ENCODE results near the gene UFC1.

The UFC1 gene

DNA sequence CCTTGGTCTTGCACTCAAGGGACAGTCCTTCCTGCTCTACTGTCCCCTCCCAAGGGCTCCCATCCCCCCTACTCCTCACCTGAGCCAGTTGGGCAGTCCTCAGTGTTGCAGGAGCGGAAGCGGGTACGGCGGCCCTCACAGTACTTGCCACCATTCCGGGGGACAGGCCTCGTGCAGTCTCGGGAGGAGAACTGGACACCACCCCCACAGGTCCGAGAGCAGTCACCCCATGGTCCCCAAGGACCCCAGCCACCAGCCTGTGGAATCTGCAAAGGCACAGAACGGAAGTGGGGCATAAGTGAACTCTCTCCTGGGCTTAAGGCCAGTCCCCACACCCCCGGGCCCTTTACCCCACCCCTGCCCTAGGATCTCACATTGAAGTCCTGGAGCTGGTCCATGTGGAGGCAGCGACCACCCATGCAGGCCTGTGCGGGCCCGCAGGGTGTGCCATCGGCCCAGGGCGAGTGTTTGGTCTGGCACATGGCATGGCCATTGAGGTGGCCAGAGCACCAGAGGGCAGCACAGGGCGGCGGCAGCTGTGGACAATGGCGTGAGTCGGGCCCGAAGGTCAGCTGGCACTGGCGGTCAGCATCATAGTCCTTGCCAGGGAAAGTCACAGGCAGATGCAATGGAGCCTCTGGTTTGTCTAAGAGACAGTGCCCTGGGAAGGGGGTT is 39.9 kb downstream of the UFC1 start:
- DNase-seq: no peak

DNA sequence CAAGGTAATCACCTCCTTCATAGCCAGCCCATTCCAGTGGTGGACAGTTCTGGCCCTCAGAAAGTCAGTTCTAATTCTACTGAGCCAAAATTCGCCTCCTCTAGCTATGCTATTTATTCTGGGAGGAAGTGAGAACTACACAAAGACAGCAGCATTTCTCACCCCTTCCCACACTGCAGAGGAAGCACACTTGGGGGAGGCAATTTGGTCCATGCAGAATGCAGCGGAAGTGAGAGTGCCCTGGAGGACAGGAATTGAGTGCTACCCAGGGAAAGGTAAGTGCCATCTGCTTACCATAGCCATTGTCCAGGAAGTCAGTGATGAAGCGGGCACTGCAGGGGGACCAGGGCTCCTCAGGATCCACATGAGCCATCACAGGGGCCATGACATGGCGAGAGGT is 41.4 kb downstream of the UFC1 start:
- DNase-seq: no peak

DNA sequence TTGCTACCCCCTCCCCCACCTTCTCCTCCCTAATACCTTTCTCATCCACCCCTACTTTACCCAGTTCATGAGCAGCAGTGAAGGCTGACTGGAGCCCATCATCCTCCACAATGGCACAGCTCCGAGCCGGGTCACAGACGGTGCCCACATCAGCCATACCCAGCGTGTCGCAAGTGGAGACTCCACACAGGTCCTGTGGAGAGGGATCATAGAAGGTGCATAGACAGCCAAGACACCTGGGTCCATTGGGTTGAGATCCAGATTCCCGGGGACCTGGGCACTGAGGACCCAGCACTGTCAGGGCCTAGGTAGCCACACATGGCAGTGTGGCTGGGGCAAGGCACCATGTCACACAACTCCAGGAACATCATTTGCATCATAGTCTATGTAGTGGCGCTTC is 42.3 kb downstream of the UFC1 start:
- DNase-seq: no peak

DNA sequence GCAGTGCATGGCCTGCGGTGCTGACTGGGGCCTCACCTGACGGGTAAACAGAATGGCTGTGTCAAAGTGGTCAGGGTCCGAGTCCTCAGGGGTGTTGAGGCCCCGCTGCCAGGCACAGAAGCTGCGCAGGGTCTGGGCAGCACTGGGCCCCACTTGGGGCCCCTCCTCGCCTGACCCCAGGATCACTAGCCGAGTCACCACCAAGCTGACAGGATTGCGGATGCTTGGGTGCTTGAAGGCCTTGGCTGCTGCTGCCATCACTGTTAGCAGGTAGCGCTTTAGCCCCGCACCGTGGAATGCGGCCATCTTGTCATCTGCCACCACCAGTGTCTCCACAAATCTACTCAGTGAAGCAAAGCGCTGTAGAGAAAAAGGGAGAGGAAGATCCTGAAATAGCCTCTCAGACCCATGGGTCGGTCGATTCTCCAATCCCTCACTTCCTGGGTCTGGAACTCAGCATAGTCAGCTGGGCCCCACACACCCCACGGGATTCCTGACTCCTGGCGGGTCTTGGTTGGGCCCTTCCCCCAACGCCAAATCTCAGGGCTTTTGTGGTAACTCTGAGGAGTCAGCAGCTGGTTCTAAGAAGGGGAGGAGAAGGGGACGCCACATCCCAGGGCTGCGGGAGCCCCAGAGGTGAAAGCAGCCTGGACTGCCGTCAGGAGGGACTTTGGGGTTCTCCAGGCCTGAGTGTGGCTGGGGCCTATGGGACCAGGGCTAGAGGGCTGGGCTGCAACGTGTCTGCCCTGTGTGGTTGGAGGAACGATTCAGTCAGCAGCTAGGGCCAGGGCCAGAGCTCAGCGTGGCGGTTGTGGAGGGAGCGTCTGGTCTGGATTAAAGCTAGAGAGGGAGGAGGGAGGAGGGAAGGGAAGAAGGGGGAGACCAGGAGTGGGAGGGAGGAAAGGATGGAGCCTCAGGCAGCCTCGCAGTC is 43.0 kb downstream of the UFC1 start:
- DNase-seq: peak; percentile 91

DNA sequence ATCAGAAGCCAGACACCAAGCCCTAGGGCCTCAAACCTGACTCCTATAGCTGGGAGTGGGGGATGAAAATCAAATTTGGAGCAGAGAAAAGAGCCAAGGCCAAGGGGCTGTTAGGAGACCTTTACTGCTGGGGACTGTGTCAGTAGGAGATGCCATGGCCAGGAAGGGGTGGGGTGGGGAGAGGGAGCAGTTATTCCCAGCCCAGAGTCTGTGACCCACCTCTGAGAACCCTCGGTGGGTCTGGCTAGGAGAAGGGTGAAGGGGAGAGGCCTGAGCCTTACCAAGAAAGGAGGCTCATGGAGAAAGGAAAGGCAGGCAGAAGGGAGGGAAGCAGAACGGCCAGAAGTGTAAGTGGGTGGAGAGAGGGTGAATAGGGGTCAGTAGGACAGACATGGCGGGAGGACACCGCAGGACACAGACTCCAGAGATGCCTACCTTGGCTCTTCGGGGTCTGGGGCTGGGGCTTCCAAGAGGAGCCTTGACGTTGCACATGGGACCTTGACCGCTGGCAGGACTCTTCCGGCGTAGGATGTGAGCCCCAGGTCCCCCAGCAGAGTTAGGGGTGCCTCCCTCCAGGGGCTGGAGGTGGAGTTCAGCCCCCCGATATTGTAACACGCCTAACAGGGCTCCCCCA is 43.9 kb downstream of the UFC1 start:
- DNase-seq: no peak

DNA sequence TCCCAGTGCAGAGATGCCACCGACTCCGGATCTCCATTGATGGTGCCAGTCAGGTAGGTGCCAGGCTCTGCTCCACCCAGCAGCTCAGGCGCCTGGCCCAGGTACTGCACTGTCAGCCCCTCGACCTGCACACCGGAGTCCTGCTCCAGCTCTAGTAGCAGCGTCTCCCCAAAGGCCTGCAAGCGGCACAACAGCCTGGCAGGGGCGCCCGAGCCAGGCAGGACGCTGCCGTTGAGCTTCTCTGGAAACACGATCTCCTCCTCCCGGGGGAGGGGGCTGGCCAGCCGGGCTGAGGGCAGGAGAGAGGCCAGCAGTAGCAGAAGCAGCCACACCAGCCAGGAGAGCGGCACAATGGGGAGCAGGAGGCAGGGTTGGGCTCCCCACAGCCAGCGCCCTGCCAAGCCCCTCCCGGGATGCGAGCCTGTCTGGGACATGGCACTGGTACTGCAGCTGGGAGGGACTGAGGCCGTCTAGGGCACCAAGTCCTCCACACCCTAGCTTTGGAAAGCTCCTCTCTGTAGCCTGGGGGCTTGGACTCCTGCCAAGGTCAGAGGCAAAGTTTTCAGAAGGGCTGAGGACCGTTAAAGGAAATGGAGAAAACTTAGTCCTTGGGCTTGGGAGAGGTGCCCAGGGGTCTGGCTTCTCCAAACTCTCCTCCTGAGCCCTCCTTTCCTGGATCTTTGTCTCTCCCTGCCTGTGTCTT is 44.6 kb downstream of the UFC1 start:
- DNase-seq: peak; percentile 54

DNA sequence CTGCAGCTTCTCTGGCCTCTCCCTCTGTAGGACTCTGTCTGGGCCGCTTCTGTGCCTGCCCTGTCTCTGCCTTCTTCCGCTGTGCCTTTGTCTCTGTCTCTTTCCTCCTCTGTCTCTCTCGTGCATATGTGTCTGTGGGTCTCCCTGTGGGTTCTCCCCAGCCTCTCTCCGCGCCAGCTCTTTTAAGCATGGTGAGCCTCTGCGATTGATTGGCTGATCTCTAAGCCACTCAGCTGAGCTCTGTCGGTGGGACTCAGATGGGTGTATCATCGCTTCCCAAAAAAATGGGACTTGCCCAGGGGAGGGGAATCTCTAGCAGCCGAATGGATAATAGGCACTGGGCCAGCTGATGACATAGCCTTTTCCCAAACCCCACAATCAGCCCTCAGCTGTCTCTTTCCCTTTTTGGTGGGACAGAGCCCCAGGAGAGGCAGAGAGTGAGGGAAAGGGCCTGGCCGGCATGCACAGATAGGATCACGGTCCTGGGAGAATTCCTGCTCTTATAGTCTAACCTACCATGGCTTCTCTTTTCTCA is 45.2 kb downstream of the UFC1 start, which contains the start of gene ADAMTS4:
Gene ADAMTS4 (minus strand): TSS at position 158 of the 535 bp plus-strand sequence. CDS start 427 bp downstream, outside the sequence.
- DNase-seq: peak; percentile 97

DNA sequence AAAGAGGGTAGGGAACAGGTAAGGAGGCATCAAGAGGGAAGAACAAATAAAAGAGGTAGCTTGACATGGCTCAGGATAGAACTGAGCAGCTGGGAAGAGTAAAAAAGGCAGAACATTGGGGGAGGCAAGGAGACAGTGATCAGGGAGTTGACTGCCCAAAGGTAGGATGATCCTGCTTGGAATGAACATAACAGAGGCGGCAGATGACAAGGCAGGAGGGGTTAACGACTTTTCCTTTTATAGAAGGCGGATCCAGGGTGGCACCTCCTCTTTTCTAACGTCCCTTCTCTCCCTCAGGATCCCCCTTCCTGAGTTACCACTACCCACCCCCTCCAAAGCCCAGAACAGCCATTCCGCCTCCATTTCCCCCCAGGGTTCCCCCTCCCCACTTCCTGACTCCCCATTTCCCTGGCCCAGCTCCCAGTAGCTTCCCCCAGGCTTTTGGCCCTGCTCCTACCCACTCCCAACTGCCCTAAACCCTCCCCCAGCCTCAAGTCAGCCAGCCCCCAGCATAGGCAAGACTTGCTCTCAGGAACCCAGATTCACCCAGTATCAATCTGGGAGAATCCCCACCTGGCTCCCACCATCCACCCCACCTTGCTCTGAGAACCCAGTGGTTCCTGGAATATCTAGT is 45.8 kb downstream of the UFC1 start:
- no peak for DNase-seq

DNA sequence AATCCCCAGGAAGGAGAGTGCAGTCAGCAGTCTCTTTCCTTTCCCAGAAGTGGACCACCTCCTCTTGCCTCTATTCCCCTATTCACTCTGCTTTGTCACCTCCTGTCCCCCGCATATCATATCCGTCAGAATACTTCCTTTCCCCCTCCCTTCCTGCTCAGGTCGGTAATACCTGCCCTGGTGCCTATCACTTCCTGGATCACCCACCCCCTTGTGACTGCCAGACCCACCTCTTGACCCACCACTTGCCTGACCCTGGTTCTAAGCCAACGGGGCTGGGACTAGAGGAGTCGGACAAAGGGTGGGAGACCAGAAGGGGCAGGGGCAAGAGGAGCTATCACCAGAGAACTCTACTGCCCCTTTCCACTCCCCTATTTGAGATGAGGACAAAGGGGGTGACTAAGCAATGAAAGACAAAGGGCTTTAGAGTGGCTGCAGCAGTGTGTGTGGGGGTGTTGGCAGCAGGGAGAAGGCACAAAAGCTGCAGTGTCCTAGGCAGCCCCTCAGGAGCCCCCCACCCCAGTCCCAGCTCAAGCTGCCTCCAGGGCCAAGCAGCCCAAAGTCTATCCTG is 46.7 kb downstream of the UFC1 start:
- no peak for DNase-seq

DNA sequence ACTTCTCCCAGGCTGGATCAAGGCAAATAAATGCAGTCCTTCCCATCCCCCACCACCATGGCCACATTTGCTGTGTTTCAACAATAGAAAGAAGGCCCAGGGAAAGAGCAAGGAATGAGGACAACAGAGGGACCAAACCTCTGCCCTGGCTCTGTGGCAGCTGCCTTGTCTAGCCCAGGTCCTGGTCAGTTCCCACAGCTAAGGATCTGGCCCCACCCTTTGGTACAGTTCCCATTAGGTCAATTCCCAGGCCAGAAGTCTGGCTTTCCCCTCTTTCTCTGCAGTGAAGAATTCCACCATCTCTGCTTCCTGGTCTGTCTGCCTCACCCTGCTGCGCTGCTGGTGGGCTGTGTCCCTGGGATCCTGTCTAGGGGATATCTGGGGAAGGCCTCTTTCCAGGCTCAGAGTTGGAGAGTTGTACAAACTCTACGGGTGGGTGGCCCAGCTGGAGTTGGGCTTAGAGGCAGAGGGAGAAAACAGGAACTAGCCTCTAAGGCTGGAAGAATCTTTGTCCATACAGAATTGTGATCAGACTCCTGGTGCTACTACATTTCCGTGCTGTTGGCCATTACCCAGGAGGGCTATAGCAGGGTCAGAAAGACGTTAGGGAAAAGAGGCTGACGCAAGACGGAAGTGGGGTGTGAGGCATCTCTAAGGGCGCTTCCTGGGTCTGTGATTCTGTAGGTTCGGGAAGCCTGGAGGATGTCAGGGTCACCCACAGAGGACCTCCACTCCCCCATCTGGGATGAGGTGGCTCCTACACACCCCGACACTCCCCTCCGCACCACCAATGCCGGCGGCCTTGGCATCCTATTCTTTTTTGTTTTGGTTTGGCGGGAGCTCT is 47.4 kb downstream of the UFC1 start:
- DNase-seq: peak; percentile 62

DNA sequence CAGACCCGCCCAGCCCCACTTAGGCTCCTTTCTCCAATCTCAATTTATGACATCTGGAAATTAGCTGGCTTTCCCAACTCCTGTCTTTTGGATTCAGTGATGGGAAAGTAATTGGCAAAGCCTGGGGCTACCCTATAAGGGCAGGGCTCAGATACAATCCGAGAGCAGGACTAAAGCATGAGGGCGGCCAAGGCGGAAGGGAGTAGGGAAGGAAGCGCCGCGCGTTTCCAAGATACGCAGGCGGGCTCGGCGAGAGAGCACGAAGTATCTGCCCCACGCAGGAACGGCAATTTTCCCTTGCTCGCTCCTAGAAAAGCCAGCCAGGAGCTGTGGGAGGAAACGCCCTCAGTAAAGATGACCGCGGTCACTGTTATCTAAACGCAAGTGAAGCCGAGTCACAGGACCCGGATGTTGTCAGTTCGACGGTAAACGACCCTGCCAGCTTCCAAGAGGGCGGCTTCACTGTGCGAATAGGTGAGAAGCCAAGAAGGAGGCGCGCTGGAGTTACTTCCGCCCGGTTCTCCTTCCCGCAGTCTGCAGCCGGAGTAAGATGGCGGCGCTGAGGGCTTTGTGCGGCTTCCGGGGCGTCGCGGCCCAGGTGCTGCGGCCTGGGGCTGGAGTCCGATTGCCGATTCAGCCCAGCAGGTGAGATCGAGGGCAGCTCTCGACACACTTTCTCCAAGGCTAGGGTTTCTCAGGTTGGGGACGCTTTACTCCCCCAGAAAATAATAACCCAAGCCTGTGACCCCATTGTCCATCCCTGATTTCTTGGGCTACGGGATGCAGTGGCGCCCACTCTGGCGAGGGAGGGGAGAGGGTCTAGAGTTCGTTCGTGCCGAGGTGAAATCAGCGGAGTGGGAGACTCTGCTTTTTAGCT is 48.3 kb downstream of the UFC1 start, which contains the start of gene NDUFS2:
Gene NDUFS2 (plus strand): TSS at position 532 of the 877 bp plus-strand sequence. CDS start 19 bp downstream, at position 551.
- DNase-seq: peak; percentile 99

DNA sequence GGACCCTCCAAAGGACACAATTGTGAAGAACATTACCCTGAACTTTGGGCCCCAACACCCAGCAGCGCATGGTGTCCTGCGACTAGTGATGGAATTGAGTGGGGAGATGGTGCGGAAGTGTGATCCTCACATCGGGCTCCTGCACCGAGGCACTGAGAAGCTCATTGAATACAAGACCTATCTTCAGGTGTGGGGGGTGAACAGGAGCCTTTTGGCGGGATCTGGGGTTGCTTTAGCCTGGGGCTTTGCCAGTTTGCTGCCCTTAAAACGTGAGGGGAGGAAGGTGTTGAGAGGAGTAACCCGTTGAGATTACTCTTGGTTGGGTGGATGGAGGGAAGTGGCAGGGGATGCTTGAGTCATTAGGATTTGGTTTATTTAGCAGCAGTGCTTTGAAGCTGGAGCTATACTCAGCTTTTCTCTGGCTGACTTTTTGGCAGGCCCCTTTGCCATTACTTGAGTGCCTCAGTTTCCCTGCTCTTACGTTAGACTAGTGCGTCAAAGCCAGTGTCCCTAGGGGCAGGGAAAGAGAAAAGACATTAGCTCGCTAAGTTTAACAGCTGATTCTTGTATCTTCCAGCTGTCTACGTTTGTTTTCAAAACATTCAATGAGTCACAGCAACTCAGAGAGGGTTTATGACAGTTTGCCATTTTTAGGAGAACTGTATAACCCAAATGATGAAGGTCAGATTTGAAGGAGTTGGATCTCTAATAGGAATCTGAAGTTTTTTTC is 52.8 kb downstream of the UFC1 start:
- no peak for DNase-seq

DNA sequence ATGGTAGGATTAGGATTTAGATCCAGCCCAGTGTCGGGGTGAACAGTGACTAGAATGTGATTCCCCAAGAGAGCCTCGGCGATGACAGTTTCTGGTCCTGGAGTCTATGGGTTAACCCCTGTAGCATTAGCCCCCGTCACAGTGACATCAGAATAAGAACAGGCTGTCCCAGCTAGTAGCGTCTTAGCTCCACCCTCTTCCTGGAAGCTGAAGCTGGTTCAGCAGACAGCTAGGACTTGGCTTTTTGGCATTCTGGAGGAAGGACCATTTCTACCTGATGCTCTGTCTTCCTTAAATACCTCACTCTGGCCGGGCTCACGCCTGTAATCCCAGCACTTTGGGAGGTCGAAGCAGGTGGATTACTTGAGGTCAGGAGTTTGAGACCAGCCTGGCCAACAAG is 53.4 kb downstream of the UFC1 start:
- no peak for DNase-seq
